Measurements from ENCODE around the gene SPATS2.
A peak's percentile ranks its signal among the peaks of the same experiment; 100 is the strongest.
"Not testable (repeated sequence)": the region's sequence is repeated elsewhere in the genome, so short reads cannot be mapped to it uniquely, and the experiment has no call there.

Gene SPATS2

DNA sequence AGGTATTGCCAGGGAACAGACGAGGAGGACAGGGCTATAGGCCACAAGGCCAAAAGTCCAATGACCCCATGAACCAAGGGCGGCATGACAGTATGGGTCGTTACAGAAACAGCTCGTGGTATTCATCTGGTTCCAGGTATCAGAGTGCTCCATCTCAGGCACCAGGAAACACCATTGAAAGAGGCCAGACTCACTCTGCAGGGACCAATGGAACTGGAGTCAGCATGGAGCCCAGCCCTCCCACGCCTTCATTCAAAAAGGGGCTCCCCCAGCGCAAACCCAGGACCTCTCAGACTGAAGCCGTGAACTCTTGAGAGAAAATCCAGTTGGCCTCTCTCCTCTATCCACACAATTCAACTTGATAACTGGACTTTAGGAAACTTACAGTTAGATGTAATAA, 158.7 kb downstream of the SPATS2 start:
- no peak for DNase-seq

DNA sequence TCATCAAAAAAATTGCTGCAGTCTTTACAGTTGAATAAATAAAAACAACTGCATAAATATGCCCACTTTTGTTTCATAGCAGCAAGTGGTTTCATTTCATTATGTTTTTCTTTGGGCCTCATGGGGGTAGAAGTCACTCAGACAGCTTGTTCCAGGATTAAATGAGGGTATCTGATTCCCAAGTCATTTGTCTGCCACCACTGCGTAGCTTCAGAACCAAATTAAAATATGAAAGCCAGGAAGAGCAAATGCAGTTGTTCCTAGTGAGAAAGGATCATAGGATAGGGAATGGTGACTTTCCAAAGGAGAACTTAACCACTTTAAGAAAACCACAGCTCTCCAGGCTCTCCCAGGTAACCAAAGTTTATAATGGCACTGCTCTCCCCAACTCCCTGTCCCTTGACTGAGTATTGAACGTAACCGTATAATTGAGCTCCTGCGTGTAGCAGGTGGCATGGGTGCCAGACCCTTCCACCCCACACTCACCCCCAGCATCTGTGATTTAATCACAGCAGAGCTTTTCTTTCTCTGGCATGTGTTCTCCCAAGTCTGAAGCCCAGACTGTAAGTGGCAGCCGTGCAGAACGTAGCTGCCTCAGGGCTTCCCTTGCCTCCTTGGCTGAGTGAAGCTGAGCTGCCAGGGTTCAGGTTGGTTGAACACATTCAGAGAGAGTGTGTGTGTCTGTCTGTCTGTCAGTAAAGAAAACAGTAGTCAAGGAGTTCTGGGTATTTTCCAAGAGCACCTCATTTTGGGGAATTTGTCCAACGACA, 160.3 kb downstream of the SPATS2 start:
- DNase-seq: no peak

DNA sequence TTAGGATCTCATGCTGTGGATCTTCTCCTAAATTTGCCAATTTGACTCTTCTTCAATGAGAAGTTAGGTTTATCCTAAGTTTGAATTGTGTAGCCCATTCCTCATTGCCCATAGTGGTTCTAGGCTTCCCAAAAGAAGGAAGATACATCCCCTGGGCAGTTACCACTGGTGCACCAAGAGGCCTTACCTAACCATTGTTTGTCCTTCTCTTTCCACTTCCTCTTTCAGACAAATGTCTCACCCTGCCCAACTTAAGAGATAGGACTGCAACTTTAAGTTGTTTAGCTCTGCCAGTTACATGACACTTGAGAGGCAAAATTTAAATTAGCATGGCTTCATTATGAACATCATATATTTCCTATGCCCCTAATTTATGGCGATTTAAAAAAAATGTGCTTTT, 162.2 kb downstream of the SPATS2 start:
- DNase-seq: no peak

DNA sequence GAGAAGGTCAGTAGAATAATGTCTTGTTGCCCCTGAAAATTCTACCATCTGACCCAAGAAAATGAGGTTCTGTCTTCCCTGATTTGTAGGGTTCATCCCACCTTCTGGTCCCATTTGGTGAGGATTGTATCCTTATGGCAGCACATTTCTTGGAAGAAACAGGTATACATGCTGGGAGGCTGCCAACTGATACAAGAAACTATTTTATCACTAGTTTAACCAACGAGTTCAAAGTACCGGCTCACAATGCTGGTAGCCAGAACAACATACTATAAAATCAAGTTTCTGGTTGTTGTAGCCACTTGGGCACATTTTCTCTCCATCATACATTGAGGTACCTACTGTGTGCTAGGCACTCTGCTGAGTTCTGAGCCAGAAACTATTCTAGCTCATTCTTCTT, 164.5 kb downstream of the SPATS2 start:
- no peak for DNase-seq

DNA sequence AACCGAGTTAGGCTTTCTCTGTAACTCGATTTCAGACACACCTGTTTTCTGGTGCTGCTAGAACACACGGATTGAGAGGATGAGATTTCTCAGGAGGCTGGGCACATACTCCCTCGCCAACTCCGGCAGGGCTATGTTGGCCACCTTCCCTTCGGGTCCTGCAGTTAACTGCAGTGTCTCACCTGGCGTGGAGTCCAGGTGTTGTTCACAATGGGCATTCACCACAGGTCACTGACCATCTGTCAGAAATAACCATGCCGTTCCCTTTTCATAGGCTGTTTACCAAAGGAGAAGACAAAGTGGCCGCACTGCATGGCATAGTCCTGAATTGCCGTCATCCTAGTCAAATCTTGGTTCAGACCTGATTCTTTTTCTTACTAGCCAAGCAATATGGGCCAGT, 166.1 kb downstream of the SPATS2 start:
- DNase-seq: no peak

DNA sequence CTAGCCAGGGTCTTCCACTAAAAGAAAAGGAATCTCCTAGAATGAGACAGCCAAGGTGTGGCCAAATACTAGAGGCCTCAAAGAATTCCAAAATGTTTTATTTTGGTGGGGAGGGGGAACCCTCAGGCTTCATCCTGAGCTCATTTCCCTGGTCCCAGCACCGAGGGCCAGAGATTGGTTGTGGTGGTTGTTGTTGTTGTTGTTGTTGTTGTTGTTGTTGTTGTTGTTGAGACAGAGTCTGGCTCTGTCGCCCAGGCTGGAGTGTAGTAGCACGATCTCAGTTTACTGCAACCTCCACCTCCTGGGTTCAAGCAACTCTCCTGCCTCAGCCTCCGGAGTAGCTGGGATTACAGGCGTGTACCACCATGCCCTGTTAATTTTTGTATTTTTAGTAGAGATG, 166.9 kb downstream of the SPATS2 start:
- not testable (repeated sequence) for DNase-seq

DNA sequence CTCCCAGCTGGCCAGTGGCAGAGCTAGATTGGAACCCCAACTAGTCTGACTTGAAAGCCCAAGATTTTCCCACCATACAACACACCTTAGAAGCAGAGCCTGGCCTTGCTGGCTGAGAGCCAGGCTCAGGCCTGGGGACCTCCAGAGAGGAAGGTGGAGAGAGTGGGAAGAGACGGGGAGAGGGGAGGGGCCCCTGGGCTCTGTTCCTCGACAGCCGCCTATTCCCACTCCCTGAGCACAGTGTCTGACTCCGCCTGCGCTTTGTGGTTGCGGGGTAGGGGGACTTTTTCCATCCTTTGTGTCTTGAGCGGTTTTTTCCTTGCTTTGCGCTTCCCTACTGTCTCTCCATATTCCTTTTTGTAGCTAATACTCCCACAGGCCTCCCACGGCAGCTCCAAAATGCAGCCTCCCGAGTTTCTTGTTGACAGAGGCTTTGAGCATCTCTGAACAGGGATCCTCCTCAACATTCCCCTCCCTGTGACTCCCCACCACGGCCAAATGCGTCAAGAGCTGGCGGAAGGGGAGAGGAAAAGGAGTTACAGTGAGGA, 167.5 kb downstream of the SPATS2 start:
- DNase-seq: no peak

DNA sequence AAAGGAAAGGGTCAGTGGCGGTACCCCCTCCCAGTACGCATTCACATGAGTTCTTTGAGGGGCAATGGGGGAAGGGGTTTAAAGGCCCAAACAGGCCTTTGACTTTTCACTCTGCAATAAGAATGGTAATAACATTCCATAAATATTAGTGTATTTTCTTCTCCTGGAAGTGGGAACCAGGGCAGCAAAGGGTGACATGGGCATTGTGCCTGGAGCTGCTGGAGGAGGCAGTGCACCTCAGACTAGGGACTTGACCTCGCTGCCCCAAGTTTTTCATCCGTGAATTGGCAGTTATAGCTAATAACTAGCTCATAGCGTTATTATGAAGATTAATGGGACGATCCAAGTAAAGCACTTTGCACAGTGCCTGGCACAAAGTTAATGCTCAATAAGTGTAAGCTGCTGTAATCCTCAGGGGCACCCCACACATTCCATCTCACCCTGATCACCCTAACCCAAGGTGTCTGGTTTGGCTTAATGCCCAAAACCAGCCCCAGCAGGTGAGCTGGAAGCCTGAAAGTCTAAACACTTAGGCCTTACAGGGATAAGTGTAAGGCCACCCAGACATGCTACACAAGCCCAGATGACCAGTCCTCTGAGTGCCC, 168.8 kb downstream of the SPATS2 start:
- no peak for DNase-seq

DNA sequence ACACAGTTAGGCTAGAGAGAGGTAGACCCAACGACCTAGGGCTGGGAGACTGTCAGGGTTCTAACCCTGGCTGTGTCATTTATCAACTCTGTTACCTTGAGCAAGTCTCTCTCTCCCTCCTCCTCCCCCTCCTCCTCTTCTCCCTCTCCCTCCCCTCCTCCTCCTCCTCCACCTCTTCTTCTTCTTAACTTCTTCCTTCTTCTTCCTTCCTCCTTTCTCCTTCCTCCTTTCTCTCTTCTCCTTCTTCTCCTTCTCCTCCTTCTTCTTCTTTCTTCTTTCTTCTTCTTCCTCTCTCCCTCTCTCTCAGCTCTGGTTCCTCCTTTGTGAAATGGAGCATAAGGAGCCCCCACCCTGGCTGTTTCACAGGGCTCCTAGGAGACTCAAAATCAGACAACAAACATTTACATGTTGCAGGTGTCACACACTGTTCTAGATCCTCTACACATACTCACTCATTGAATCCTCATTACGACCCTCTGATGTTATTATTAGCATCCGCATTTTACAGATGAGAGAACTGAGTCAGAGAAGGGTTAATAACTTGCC, 169.3 kb downstream of the SPATS2 start:
- no peak for DNase-seq

DNA sequence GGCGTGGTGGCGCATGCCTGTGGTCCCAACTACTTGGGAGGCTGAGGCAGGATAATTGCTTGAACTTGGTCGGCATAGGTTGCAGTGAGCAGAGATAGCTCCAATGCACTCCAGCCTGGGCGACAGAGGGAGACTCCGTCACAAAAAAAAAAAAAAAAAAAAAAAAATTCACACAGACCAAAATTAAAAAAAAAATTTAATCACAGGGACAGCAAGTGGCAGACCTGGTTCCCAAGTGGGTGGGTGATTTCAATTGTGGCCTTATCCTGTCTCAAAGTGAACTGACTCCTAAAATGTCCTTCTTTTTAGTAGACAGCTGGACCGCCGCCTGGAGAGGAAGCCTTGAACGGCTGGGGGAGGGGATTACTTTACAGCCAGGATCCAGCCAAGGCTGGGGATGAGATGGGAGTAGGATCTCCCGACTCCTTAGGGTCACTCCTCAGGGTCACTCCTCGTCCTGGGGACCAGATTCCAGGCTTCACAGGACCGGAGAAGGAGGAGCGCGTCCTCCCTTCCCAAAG, 170.0 kb downstream of the SPATS2 start:
- no peak for DNase-seq

DNA sequence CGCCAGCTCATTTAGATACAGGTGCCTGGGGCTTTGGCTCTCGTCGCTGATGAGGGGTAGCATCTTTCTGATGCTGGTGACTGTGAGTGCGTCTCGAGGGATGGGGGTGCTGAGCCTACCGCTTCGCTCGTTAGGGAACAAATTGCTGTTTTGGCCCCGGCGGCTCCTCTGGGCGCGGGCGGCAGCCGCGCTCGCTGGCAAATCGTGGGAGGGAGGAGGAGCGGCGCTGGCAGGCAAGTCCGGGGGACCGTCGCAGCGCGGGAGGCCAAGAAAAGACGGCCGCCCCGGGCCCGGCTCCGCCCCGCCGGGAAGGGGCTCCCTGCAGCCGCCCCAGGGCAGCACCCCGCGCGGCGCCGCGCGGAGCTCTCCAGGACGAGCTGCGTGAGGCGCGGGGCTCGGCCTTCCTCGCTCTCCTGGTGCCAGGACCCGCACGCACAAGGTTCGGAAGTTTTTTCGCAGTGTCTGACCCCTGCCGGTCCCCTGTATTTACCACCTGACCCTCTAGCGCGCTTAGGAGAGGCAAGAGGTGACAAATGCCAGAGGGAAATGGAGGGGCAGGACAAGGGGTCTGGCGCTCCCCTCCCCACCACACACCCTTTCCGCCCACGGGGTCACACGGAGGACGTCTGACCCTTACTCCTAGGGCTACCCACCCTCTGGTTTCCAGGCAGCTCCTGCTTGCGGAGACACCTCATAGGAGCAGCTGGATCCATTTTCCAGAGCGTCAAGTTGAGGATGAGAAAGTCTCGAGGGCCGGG, 170.7 kb downstream of the SPATS2 start:
- DNase-seq: peak in 1 of 2 donors; percentile 31

DNA sequence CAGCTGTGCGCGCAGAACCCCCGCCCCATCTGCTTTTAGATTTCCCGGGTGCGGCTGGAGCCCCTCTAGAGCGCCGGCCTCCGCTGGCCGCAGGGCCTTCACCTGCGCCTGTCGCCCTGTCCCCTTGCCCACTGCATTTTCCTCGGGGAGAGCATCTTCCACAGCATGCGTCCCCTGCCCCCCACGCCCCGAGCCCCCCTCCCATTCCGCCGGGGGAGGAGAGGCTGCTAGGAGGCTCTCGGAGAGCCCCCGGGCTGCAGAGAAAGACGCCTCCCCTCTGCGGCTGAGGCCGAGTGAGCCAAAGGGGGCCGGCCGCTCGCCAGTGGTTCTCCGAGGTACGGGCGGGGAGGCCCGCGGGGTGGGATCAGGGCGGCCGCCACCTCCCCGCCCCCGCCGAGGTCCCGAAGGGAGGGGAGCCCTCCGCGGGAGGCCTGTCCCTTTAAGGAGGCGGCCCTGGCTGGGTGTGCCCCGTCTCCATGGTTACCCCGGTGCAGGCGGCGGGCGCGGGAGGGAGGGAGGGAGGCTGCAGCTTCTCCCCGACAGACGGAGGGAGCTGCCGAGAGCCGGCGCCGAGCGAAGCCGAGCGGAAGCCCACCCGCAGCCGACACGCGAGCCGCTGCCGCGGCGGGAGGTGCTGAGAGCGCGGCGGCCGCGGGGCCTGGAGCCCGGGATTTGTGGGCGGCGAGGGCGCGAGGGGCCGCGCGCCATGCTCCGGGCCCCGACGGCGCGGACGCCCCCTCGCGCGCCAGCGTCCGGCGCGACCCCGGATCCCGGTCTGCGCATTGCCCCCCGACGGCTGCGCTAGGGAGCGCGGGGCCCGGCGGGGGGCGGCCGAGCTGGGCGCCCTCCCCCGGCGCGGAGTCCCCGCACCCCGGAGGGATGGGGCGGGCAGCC, 171.5 kb downstream of the SPATS2 start, which contains the start of gene KCNH3:
Gene KCNH3 (plus strand): TSS at position 521 of the 894 bp plus-strand sequence. CDS start 387 bp downstream, outside the sequence.
- DNase-seq: peak; percentile 92 to 93

DNA sequence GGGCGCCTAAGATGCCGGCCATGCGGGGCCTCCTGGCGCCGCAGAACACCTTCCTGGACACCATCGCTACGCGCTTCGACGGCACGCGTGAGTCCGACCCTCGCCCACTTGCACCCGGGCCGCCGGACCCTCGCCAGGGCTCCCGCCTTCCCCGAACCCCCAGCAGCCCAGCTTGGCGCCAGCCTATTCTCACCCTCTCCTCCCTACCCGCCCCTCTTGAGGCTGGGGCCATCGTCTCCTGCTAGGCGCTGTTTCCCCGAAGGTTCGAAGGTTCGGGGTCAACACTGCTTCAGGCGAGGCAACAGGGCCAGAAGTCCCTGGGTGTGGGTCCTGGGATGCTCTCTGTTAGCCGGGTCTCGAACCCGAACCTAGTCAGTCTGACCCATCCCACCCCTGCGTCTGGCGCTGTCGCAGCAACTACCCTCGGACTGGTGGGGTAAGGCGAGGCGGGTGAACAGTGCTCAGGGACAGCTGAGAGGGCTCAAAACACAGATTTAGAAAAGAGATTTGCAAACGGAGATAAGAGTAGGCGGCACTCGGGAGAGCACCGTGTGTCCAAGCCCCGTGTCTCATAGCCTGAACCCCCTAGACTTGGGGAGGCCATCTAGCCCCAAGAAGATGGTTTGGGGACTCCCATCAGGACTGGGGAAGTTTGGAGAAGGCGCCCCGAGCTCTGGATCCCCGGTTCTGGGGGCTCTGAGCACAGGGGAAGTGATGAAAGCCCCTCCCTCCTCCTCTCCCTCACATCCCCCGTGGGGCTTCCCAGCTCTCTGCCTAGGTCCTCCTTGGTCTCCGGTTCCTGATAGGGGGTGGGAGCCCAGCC, 172.4 kb downstream of the SPATS2 start:
- no peak for DNase-seq

DNA sequence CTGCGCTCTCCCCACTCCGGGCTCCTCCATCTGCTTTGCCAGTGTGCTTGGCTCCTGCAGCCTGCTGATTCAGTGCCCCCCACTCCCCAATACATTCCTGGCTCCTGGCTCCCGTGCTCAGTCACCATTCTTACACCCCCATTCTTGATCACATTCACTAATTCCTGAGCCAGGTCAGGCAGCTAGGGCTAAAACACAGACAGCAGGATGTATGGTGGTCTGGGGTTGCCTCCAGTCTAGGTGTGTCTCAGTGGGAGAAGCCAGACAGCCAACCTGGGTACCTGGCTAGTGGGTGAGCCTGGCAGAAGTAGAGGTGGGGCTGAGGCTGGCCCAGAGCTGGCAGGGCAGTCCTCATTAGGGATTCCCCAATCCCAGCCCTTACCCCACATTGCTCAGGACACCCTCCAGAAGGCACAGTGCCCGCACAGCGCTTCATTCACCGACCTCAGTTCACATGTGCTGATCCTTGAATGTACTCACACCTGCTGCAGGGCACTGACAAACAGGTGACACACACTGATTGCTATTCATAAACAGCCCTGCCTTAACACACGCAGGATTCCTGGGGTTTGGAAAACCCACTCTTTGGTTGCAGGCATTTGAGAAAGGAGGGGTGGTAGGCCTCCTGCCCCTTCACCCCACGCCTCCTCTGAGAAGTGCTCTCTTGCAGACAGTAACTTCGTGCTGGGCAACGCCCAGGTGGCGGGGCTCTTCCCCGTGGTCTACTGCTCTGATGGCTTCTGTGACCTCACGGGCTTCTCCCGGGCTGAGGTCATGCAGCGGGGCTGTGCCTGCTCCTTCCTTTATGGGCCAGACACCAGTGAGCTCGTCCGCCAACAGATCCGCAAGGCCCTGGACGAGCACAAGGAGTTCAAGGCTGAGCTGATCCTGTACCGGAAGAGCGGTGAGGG, 173.2 kb downstream of the SPATS2 start:
- no peak for DNase-seq

DNA sequence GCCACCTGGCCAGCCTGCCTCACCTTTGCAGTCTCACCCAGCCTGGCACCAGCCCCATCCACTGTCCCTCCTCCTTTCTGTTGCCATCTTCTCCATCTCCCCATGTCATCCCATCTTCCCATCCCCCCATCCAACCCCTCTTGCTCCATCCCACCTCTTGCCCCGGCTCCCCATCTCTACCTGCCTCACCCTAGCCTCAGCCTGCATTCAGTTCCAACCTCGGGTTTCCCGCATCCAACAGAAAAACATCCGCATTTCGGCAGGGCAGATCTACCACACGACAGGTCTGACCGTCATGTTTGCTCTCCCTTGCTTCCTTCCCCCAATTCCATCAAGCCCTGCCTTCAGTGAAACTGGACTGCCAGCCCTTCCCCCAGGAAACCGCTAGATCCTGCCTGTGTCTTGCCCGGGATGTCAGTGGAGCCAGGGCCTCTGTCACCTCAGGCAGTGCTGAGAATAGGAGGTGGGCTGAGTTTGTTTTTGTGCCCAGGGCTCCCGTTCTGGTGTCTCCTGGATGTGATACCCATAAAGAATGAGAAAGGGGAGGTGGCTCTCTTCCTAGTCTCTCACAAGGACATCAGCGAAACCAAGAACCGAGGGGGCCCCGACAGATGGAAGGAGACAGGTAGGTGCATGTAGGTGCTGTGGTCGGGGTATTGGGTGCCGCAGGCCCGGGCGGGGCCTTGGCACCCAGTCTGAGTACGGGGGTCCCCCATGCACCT, 174.0 kb downstream of the SPATS2 start:
- no peak for DNase-seq

DNA sequence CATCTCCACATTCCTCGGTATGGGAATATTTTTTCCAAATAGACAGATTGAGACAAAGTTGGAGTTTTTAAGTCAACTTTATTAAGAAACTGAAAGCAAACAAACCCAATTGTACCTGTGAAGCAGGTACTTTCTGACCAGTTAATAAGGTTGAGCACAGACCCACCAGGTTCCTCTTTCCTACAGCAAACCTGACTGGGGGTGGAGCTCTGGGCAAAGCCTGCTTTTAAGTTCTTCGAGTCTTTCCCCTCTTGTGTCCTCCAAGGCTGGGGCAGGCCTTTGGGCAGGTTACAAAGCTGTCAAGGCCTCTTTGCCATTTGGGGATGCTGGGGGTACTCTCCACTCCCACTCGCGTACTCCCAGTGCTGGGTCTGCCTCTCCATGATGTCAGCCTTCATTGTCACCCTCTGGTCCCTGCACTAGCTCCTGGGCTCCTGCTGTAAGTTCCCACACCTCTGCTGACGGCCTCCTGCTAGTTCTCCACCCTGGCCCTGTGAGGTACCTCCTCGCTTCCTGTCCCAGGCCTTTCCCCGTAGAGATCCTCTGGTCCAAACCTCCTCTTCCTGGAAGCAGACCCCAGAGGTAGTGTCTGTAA, 174.7 kb downstream of the SPATS2 start:
- DNase-seq: no peak

DNA sequence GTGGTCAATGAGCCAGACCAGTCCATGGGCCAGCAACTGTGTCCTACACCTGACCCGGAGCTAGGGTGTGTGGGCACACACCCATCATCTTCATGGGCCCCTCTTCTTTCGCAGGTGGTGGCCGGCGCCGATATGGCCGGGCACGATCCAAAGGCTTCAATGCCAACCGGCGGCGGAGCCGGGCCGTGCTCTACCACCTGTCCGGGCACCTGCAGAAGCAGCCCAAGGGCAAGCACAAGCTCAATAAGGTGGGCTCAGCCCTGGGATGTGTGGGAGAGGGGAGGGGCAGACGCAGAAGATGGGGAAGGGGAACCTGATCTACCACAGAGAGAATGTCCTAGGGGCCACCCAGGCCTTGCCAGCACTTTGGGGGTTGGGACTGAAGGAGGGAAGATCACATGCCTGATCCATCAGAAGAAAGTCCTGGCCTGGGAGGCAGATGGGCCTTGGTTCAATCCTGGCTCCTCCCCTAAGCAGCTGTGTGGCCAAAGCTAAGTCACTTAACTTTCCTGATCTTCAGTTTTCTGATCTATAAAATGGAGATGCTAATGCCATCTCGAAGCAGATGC, 175.4 kb downstream of the SPATS2 start:
- no peak for DNase-seq

DNA sequence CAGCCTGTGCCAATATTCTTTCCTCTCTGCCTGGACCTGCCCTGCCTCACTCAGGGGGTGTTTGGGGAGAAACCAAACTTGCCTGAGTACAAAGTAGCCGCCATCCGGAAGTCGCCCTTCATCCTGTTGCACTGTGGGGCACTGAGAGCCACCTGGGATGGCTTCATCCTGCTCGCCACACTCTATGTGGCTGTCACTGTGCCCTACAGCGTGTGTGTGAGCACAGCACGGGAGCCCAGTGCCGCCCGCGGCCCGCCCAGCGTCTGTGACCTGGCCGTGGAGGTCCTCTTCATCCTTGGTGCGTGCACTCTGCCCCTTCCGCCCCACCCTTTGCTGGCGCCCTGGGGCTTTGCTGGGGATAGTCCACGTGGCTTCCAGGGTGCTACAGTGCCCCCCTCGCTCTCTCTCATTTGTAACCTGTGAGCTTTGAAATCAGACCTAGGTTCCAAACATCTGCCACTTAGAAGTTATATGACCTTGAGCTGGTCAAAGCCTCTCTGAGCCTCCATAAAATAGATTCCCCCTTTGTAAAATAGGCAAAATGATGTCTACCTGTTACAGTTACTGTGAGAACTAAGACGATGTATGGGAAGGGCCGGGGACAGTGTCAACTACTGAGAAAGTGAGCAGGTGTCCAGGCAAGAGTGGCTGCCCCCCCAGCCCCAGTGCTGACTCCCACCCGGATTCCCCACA, 176.1 kb downstream of the SPATS2 start:
- no peak for DNase-seq
